H1 (cell line): ENCODE measurements around the gene RAPGEF5.

ENCODE experiments used
- CBX8 ChIP-seq: fragments of 300-800, 300-1000 bp; sonication (generic); IDR thresholded peaks from 2 replicates; pipeline ENCODE4 v1.7.1; 2016; ENCODE audit warnings: low read depth, low read length, borderline replicate concordance
- CTCF ChIP-seq, 3 experiments: IDR thresholded peaks; 1 replicate in 2 of 3; 2 replicates in 1 of 3; pipeline versions ENCODE4 v1.5.1 to v1.6.1; 2011; ENCODE audit warnings: low read length in 3 of 3, mild to moderate bottlenecking in 3 of 3, inconsistent platforms in 2 of 3, low read depth in 1 of 3, moderate library complexity in 1 of 3; ENCODE audit not compliant: insufficient read depth in 1 of 3; ENCODE audit errors: control extremely low read depth in 1 of 3
- KDM5A ChIP-seq: fragments of 200-600 bp; IDR thresholded peaks from 2 replicates; pipeline ENCODE4 v1.7.1; 2012; ENCODE audit warnings: mild to moderate bottlenecking, low read length, inconsistent platforms, mixed read lengths
- USF2 ChIP-seq: IDR thresholded peaks from 2 replicates; pipeline ENCODE4 v1.6.1; 2011; ENCODE audit warnings: low read length, improper control_type of control experiment

DNA sequence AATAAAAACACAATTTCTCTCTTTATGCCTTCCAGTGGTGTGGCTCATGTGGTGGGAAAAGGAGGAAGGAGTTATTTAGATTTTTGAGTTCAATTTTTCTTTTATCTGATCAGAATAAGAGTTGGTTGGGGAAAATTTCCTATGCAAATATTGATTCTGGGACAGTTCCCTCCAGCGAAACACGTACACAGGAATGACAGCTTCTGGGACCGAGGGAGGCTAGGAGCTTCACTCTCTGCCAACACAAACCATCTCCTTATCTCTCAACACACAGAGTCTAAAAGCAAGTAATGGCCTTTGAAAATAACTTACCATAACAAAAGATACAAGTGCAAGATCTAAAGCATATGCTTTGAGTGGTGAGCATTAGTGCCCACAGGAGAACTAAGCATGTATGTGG, 122.7 kb downstream of the RAPGEF5 start:
- TF ChIP-seq CBX8 (no peak), CTCF (IDR thresholded peaks at IDR 0.05; ENCODE audit: control extremely low read depth in 1 of 3, insufficient read depth in 1 of 3, low read depth in 1 of 3, low read length in 3 of 3) (no peak), KDM5A (no peak), USF2 (no peak)
